GM06990 (cell line): ENCODE results near the gene ZNF516.

Source experiments
- DNase-seq: peaks from one replicate; pipeline ENCODE4 v3.0.0-alpha.2; 2011; ENCODE audit not compliant: insufficient read length; ENCODE audit errors: extremely low read depth
- H3K27me3 ChIP-seq: replicated peaks from 2 replicates; pipeline ENCODE4 v1.6.0; 2011; ENCODE audit warnings: low read length; ENCODE audit not compliant: control insufficient read depth, insufficient read depth
- H3K36me3 ChIP-seq: 2 replicates; pipeline ENCODE4 v1.5.1; 2011; ENCODE audit warnings: low read length; ENCODE audit not compliant: control insufficient read depth, insufficient read depth
- H3K4me3 ChIP-seq: replicated peaks from 2 replicates; pipeline ENCODE4 v1.5.1; 2011; ENCODE audit warnings: low read depth, mild to moderate bottlenecking, control low read depth, low read length
- TF ChIP-seq, protein P1 (sequence below): IDR thresholded peaks from 2 replicates; pipeline ENCODE4 v1.5.1; 2011; ENCODE audit warnings: low read length, control low read depth, mild to moderate bottlenecking, inconsistent platforms; ENCODE audit not compliant: insufficient read depth, poor library complexity, severe bottlenecking

Gene ZNF516

DNA sequence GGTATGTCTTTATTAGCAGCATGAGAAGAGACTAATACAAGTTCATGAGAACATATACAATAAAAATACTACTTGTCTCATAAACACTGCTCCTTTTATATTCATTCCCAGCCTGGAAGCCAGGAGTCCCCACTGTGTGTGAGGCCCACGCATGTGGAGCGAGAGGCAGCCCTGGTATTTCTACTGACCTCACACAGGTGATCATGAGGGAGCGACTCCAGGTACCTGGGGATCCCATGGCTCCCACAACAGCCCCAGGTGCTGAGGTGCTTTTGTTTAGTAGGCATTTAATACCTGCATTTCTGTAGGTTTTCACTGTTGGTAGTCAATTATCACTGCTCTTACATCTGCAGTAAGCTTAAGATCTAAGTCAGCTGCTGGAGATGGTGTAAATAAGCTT, 75.2 kb downstream of the ZNF516 start:
- TF ChIP-seq, protein P1, sequence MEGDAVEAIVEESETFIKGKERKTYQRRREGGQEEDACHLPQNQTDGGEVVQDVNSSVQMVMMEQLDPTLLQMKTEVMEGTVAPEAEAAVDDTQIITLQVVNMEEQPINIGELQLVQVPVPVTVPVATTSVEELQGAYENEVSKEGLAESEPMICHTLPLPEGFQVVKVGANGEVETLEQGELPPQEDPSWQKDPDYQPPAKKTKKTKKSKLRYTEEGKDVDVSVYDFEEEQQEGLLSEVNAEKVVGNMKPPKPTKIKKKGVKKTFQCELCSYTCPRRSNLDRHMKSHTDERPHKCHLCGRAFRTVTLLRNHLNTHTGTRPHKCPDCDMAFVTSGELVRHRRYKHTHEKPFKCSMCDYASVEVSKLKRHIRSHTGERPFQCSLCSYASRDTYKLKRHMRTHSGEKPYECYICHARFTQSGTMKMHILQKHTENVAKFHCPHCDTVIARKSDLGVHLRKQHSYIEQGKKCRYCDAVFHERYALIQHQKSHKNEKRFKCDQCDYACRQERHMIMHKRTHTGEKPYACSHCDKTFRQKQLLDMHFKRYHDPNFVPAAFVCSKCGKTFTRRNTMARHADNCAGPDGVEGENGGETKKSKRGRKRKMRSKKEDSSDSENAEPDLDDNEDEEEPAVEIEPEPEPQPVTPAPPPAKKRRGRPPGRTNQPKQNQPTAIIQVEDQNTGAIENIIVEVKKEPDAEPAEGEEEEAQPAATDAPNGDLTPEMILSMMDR = no peak

DNA sequence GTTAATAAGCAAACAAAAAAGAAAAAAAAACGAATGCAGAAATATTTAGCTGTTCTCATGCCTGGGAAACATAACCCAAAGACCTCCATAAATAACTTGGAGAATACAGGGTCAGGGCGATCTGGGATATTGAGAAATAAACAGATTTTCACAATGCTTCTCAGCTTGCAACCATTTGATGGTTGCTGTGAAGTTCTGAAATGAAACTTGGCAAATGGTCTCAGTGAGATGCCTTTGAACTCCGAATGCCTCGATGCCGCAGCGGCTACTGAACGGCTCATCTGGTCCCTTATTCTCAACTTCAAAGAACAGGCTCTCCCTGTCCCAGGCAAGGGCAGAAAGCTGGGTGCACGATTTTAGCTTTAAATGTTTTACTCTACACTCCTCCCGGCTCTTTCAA, 78.1 kb downstream of the ZNF516 start:
- Histone ChIP-seq H3K27me3 (no peaks in the 10 kb centered on the region), H3K36me3 (no peaks in the 10 kb centered on the region; the same call in none of the 2 replicates), H3K4me3 (no peak overlapping the region)
- no peak for DNase-seq
- TF ChIP-seq, protein P1 = no peak

More for the DNA sequence above, 75.2 kb downstream of the ZNF516 start:
- Histone ChIP-seq H3K36me3 (no peaks in the 10 kb centered on the region), H3K4me3 (no peak overlapping the region), H3K27me3 (no peaks in the 10 kb centered on the region)
- no peak for DNase-seq

DNA sequence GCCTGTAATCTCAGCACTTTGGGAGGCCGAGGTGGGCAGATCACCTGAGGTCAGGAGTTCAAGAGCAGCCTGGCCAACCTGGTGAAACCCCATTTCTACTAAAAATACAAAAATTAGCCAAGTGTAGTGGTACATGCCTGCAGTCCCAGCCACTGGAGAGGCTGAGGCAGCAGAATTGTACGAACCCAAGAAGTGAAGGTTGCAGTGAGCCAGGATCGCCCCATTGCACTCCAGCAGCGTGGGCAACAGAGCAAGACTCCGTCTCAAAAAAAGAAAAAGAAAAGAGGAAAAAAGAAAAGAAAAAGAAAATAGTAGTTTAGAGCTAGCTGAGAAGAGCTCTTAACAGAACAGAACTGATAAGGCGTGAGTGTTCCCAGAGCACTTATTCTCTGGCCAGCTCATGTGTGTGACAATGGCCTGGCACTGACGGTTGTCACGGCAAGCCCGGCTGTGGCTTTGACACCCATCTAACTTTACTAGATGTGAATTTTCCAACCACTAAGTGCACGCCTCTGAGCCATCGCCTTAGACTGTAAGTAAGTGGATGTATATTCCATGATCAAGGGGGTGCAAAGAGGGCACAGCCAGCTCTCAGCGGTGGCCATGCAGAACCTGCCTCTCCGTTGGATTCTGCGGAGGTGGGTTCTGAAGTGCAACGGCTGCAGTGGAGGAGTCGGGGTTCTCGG, 80.0 kb downstream of the ZNF516 start:
- Histone ChIP-seq H3K4me3 (no peak overlapping the region), H3K27me3 (no peaks in the 10 kb centered on the region), H3K36me3 (no peaks in the 10 kb centered on the region; the same call in none of the 2 replicates)
- TF ChIP-seq, protein P1 = no peak
- DNase-seq = no peak

DNA sequence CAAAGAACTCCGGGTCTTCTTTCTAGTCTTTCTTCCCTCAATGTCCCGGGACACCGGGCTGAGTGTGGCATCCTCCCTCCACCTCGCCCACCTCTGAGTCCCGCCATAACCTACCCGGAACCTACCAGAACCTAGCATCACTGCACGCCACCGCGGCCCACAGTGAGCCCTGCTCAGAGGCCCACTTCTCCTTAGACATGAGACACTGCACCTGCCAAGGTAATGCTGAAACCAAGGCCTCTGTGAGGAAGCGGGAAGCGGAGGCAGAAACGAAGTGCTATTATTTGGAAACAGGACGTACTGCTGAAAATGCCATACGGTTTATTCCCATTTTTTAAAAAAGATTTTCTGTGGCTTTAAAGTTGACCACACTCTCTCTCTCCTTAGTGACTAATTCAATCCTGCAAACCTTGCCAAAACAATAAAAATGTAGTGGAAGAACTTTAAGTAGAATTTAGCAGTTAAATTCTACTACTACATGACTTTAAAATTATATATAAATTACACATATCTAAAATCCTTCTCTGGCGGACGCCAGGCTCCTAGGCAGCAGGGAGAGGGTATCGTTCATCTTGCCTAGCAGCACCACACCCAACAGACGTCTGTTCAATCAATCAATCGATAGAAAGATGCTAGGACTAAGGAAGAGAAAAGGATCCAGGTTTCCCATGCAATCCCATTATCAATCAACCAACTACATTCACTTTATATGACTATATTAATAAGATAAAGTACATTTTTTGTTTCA, 82.0 kb downstream of the ZNF516 start:
- no peak for DNase-seq
- TF ChIP-seq, protein P1 = no peak
- no peaks in the 10 kb centered on the region; the same call in none of the 2 replicates for H3K36me3 ChIP-seq
- no peak overlapping the region for H3K4me3 ChIP-seq
- no peaks in the 10 kb centered on the region for H3K27me3 ChIP-seq

DNA sequence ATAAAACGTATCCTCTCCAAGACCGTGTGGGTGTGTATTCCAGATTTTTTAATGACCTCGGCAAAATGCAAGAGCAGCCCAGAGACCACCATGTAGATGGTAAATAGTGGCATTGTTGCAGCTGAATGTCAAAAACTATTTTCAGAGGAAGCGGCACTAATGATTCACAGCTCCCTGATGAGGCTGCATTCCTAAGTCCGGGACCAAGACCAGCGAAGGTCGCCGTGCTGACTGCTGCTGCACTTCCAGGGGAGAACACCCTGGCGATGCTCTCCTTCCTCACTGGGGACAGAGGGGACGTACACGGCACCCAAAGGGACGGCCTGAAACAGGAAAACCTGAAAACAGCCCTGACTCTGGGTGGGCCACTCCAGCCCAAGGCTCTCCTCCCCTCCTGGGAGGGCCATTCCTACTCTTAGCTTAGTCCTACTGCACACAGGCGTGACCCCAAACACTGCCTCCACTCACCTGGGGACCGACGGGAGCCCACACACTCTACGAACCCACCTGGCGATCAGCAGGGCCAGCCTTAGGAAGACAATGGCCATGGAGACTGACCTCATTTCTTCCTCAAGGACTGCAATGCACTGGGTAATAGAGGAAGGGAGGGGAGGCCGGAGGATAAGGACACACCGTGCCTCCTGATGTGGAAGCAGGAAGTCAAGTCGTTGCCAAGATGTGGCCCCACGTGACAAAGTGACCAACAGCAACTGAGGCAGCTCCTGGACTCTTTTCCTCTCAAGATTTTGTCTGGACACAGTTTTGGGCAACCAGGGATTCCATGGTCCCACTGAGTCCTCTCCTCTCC, 82.8 kb downstream of the ZNF516 start:
- no peaks in the 10 kb centered on the region; the same call in none of the 2 replicates for H3K36me3 ChIP-seq
- no peak for DNase-seq
- TF ChIP-seq, protein P1 = no peak
- no peak overlapping the region for H3K4me3 ChIP-seq
- no peaks in the 10 kb centered on the region for H3K27me3 ChIP-seq
